H9 (cell line): ENCODE results near the gene PIP4K2A. TPM values are rescaled to one million over a fixed set of nuclear protein-coding genes. Genes with fewer than 3 reads are reported as not detected.

Experiments used
- DNase-seq: peaks from one replicate; pipeline ENCODE4 v3.0.0-alpha.2; 2017
- H2AFZ ChIP-seq: one replicate; pipeline ENCODE4 v1.6.1; 2013; ENCODE audit warnings: mild to moderate bottlenecking, low read length, control low read depth, moderate library complexity
- H2AK5ac ChIP-seq: 2 replicates; pipeline ENCODE4 v1.6.1; 2013; ENCODE audit warnings: low read length, control low read depth, mixed read lengths; ENCODE audit not compliant: insufficient read length
- H2BK120ac ChIP-seq: one replicate; pipeline ENCODE4 v1.6.1; 2013; ENCODE audit warnings: low read depth, mild to moderate bottlenecking, low read length, control low read depth, inconsistent platforms; ENCODE audit not compliant: poor library complexity, severe bottlenecking
- H2BK12ac ChIP-seq: 2 replicates; pipeline ENCODE4 v1.6.1; 2013; ENCODE audit warnings: low read length, control low read depth, mixed read lengths, low read depth; ENCODE audit not compliant: insufficient read length
- H2BK15ac ChIP-seq: 2 replicates; pipeline ENCODE4 v1.6.1; 2013; ENCODE audit warnings: low read depth, low read length, control low read depth
- H2BK20ac ChIP-seq: one replicate; pipeline ENCODE4 v1.6.1; 2013; ENCODE audit warnings: low read depth, mild to moderate bottlenecking, low read length, control low read depth, inconsistent platforms; ENCODE audit not compliant: poor library complexity, severe bottlenecking
- H2BK5ac ChIP-seq: 2 replicates; pipeline ENCODE4 v1.6.1; 2013; ENCODE audit warnings: low read length, control low read depth, mixed read lengths; ENCODE audit not compliant: insufficient read length
- H3K14ac ChIP-seq: 2 replicates; pipeline ENCODE4 v1.6.1; 2013; ENCODE audit warnings: low read length, control low read depth; ENCODE audit not compliant: insufficient read depth
- H3K18ac ChIP-seq: 2 replicates; pipeline ENCODE4 v1.6.1; 2013; ENCODE audit warnings: low read depth, mild to moderate bottlenecking, mixed read lengths, low read length, control low read depth; ENCODE audit not compliant: insufficient read length
- H3K23ac ChIP-seq: 2 replicates; pipeline ENCODE4 v1.6.1; 2013; ENCODE audit warnings: low read length, control low read depth, mixed read lengths, low read depth; ENCODE audit not compliant: insufficient read length
- H3K23me2 ChIP-seq: 2 replicates; pipeline ENCODE4 v1.6.1; 2013; ENCODE audit warnings: low read depth, mild to moderate bottlenecking, mixed read lengths, low read length, control low read depth; ENCODE audit not compliant: insufficient read length, poor library complexity, severe bottlenecking
- H3K27ac ChIP-seq: 2 replicates; pipeline ENCODE4 v1.5.1; 2013; ENCODE audit warnings: low read length, control low read depth, mixed read lengths, low read depth; ENCODE audit not compliant: insufficient read length
- H3K27me3 ChIP-seq: 2 replicates; pipeline ENCODE4 v1.6.1; 2013; ENCODE audit warnings: low read length, control low read depth, inconsistent platforms; ENCODE audit not compliant: insufficient read depth
- H3K4ac ChIP-seq: 2 replicates; pipeline ENCODE4 v1.6.1; 2013; ENCODE audit warnings: low read depth, mild to moderate bottlenecking, control low read depth, inconsistent platforms, low read length, moderate library complexity
- H3K4me1 ChIP-seq: 2 replicates; pipeline ENCODE4 v1.6.1; 2013; ENCODE audit warnings: low read length, control low read depth, inconsistent platforms; ENCODE audit not compliant: insufficient read depth
- H3K4me2 ChIP-seq: 2 replicates; pipeline ENCODE4 v1.6.1; 2013; ENCODE audit warnings: low read length, control low read depth, mixed read lengths; ENCODE audit not compliant: insufficient read length, insufficient read depth
- H3K56ac ChIP-seq: 2 replicates; pipeline ENCODE4 v1.6.1; 2013; ENCODE audit warnings: low read depth, mild to moderate bottlenecking, mixed read lengths, low read length, control low read depth; ENCODE audit not compliant: insufficient read length
- H3K79me1 ChIP-seq: 2 replicates; pipeline ENCODE4 v1.6.1; 2013; ENCODE audit warnings: low read depth, mild to moderate bottlenecking, moderate library complexity, low read length, control low read depth, inconsistent platforms; ENCODE audit not compliant: insufficient read depth, poor library complexity, severe bottlenecking
- H3K79me2 ChIP-seq: 2 replicates; pipeline ENCODE4 v1.6.1; 2013; ENCODE audit warnings: low read length, control low read depth, inconsistent platforms; ENCODE audit not compliant: insufficient read depth
- H3K9ac ChIP-seq: 2 replicates; pipeline ENCODE4 v1.6.1; 2013; ENCODE audit warnings: low read length, control low read depth, mixed read lengths; ENCODE audit not compliant: insufficient read length; ENCODE audit errors: extremely low read depth
- H3K9me3 ChIP-seq: one replicate; pipeline ENCODE4 v1.6.1; 2013; ENCODE audit warnings: low read depth, low read length, inconsistent platforms; ENCODE audit not compliant: control insufficient read depth
- H3T11ph ChIP-seq: one replicate; pipeline ENCODE4 v1.6.1; 2013; ENCODE audit warnings: mild to moderate bottlenecking, low read length, control low read depth, inconsistent platforms
- H4K20me1 ChIP-seq: one replicate; pipeline ENCODE4 v1.6.1; 2013; ENCODE audit not compliant: control insufficient read depth, insufficient read length, insufficient read depth
- H4K5ac ChIP-seq: 2 replicates; pipeline ENCODE4 v1.6.1; 2013; ENCODE audit warnings: low read depth, mild to moderate bottlenecking, mixed read lengths, low read length, control low read depth; ENCODE audit not compliant: insufficient read length
- H4K8ac ChIP-seq: replicated peaks from 2 replicates; pipeline ENCODE4 v1.6.1; 2013; ENCODE audit warnings: low read length, control low read depth, mixed read lengths, low read depth; ENCODE audit not compliant: insufficient read length
- H4K91ac ChIP-seq: 2 replicates; pipeline ENCODE4 v1.6.1; 2013; ENCODE audit warnings: low read depth, mild to moderate bottlenecking, moderate library complexity, mixed read lengths, low read length, control low read depth; ENCODE audit not compliant: insufficient read length
- H3K27ac Mint-ChIP-seq, 3 experiments: 2 replicates in 2 of 3; 3 replicates in 1 of 3; pipeline ENCODE4 v1.8.0; 2020 to 2021; ENCODE audit warnings: mixed read lengths in 3 of 3, mild to moderate bottlenecking in 1 of 3, moderate library complexity in 1 of 3
- H3K27me3 Mint-ChIP-seq: 2 replicates; pipeline ENCODE4 v1.8.0; 2021; ENCODE audit warnings: low read depth, mild to moderate bottlenecking, moderate library complexity, mixed read lengths
- H3K36me3 Mint-ChIP-seq, 3 experiments: 2 replicates in 2 of 3; 3 replicates in 1 of 3; pipeline ENCODE4 v1.8.0; 2020 to 2021; ENCODE audit warnings: low read depth in 3 of 3, mixed read lengths in 3 of 3; ENCODE audit not compliant: insufficient read depth in 1 of 3
- H3K4me1 Mint-ChIP-seq, 2 experiments: 2 replicates each; pipeline ENCODE4 v1.8.0; 2020; ENCODE audit warnings: mixed read lengths in 2 of 2
- H3K4me3 Mint-ChIP-seq, 2 experiments: 2 replicates in 1 of 2; 3 replicates in 1 of 2; pipeline ENCODE4 v1.8.0; 2020 to 2021; ENCODE audit warnings: mild to moderate bottlenecking in 2 of 2, mixed read lengths in 2 of 2, moderate library complexity in 1 of 2
- H3K9me3 Mint-ChIP-seq, 2 experiments: 2 replicates in 1 of 2; 3 replicates in 1 of 2; pipeline ENCODE4 v1.8.0; 2020; ENCODE audit warnings: mild to moderate bottlenecking in 2 of 2, mixed read lengths in 2 of 2, moderate library complexity in 1 of 2
- CTCF ChIP-seq: fragments of 200-600 bp; sonication (generic); conservative IDR thresholded peaks from 3 replicates; pipeline ENCODE4 v1.8.0; 2021; ENCODE audit warnings: antibody characterized with exemption, mild to moderate bottlenecking
- WGBS: extraction: QIAGEN DNeasy Blood & Tissue Kit; methylation state at CpG from one replicate; pipeline ENCODE4 v1.1.7; 2013; ENCODE audit warnings: missing lambda C conversion rate, low lambda C conversion rate, mixed read lengths; ENCODE audit not compliant: insufficient read length; ENCODE audit errors: extremely low coverage; 5-methylcytosine and 5-hydroxymethylcytosine counted together
- total RNA-seq: library from RNA; stranded (reverse); gene quantifications from 2 replicates; pipeline ENCODE4 v1.2.1, GENCODE V29; 2021

The PIP4K2A gene
- total RNA-seq, 1 experiment from 2014 or later = 33.6 TPM

- no peak overlapping the region for H3K23ac ChIP-seq
- H3T11ph ChIP-seq = no peak overlapping the region
- H4K20me1 ChIP-seq = no peaks in the 10 kb centered on the region
- H3K56ac ChIP-seq = no peak overlapping the region
- peaks cover 13% of the 10 kb centered on the region; the same call in 1 of the 2 replicates for H3K79me2 ChIP-seq
- no peak overlapping the region for H4K5ac ChIP-seq
- H2BK20ac ChIP-seq = no peak overlapping the region
- H3K79me1 ChIP-seq = peaks cover 4% of the 10 kb centered on the region
- H2AFZ ChIP-seq = no peak overlapping the region
- H2BK15ac ChIP-seq = no peak overlapping the region
- H3K27me3 ChIP-seq = no peaks in the 10 kb centered on the region
- Mint-ChIP-seq H3K27me3 (no peaks in the 10 kb centered on the region), H3K4me1 (peaks cover 54 to 57% of the 10 kb centered on the region in 2 experiments), H3K9me3 (no peaks in the 10 kb centered on the region; a peak in 1 of 5 replicates), H3K36me3 (no peaks in the 10 kb centered on the region; a peak in 1 of 7 replicates), H3K4me3 (no peak overlapping the region), H3K27ac (no peak overlapping the region)
- no CpG with 5 or more reads among the region's 2 CpGs for WGBS
- H2BK120ac ChIP-seq = no peak overlapping the region
- no peak for DNase-seq
- H2BK5ac ChIP-seq = no peak overlapping the region
- no peak overlapping the region for H4K91ac ChIP-seq
- H3K4ac ChIP-seq = no peak overlapping the region
- no peak overlapping the region for H3K27ac ChIP-seq
- peaks cover 13% of the 10 kb centered on the region; the same call in 1 of the 2 replicates for H3K4me1 ChIP-seq
- TF ChIP-seq CTCF = no peak
- no peaks in the 10 kb centered on the region for H3K9me3 ChIP-seq
- H3K4me2 ChIP-seq = no peak overlapping the region
- no peaks in the 10 kb centered on the region for H3K23me2 ChIP-seq
- H2BK12ac ChIP-seq = no peak overlapping the region
- H3K9ac ChIP-seq = no peak overlapping the region
- H3K14ac ChIP-seq = no peak overlapping the region
- H3K18ac ChIP-seq = no peak overlapping the region
- no peak overlapping the region for H4K8ac ChIP-seq
- no peak overlapping the region for H2AK5ac ChIP-seq
Observed at GRCh38 chr10:22629126-22629525, 85.3 kb downstream of the PIP4K2A start.
